ENCODE results near the gene MLIP. TPM values are rescaled to one million over a fixed set of nuclear protein-coding genes. Genes with fewer than 3 reads are reported as not detected.

The MLIP gene
- total RNA-seq, 2 donors from 2014 or later, result under 0.01 to 0.33 TPM

- intact Hi-C loops (cut with DNase I), result no loop called here
- no peak for TF ChIP-seq CTCF (IDR thresholded peaks at IDR 0.05)
- TF ChIP-seq POLR2A (IDR thresholded peaks at IDR 0.05), result no peak
- H3K4me3 ChIP-seq, result no peak overlapping the region
- H3K36me3 ChIP-seq (replicated peaks in 1 of 2; ENCODE audit: insufficient read depth in 1 of 2, low read depth in 2 of 2), result no peaks in the 10 kb centered on the region
- ATAC-seq (peak; percentile 18), DNase-seq (peak in 2 of 4 donors; percentile 9 to 10)
- no peaks in the 10 kb centered on the region for H3K27me3 ChIP-seq
- no peaks in the 10 kb centered on the region for H3K9me3 ChIP-seq
- 27 to 31% methylated on average over 8 of the region's 8 CpGs for WGBS, 2 donors
- no peak overlapping the region for H3K27ac ChIP-seq
- H3K4me1 ChIP-seq, result no peaks in the 10 kb centered on the region
Measured at GRCh38 chr6:54107470-54108090, 3.7 kb upstream of the MLIP start.

GRCh38 chr6:54108271-54108670 is 3.0 kb upstream of the MLIP start:
- Histone ChIP-seq H3K4me1 (no peaks in the 10 kb centered on the region), H3K27ac (no peak overlapping the region), H3K27me3 (no peaks in the 10 kb centered on the region), H3K9me3 (no peaks in the 10 kb centered on the region), H3K36me3 (replicated peaks in 1 of 2; ENCODE audit: insufficient read depth in 1 of 2, low read depth in 2 of 2) (no peaks in the 10 kb centered on the region), H3K4me3 (no peak overlapping the region)
- TF ChIP-seq CTCF (IDR thresholded peaks at IDR 0.05) (no peak), POLR2A (IDR thresholded peaks at IDR 0.05) (no peak)
- no peak for DNase-seq
- intact Hi-C loops (cut with DNase I), result no loop called here
- ATAC-seq, result no peak

- no peak for DNase-seq
- H3K4me1 ChIP-seq, result no peaks in the 10 kb centered on the region
- no peak overlapping the region for H3K4me3 ChIP-seq
- WGBS, 2 donors, result 60 to 61% methylated on average over 3 of the region's 3 CpGs
- H3K27ac ChIP-seq, result no peak overlapping the region
- no peaks in the 10 kb centered on the region for H3K36me3 ChIP-seq (replicated peaks in 1 of 2; ENCODE audit: insufficient read depth in 1 of 2, low read depth in 2 of 2)
- no peaks in the 10 kb centered on the region for H3K9me3 ChIP-seq
- ATAC-seq, result no peak
- intact Hi-C loops (cut with DNase I), result no loop called here
- no peak for TF ChIP-seq CTCF (IDR thresholded peaks at IDR 0.05)
- TF ChIP-seq POLR2A (IDR thresholded peaks at IDR 0.05), result no peak
- no peaks in the 10 kb centered on the region for H3K27me3 ChIP-seq
Measured at GRCh38 chr6:54109586-54109985, 1.7 kb upstream of the MLIP start.

- ATAC-seq (no peak), DNase-seq (no peak)
- Histone ChIP-seq H3K27ac (no peak overlapping the region), H3K27me3 (no peaks in the 10 kb centered on the region), H3K9me3 (no peaks in the 10 kb centered on the region), H3K4me1 (no peaks in the 10 kb centered on the region), H3K36me3 (replicated peaks in 1 of 2; ENCODE audit: insufficient read depth in 1 of 2, low read depth in 2 of 2) (no peaks in the 10 kb centered on the region), H3K4me3 (no peak overlapping the region)
- TF ChIP-seq POLR2A (IDR thresholded peaks at IDR 0.05), result no peak
- WGBS, 2 donors, result 62 to 78% methylated on average over 1 of the region's 1 CpG
- intact Hi-C loops (cut with DNase I), result no loop called here
Measured at GRCh38 chr6:54112151-54112650, 958 bp downstream of the MLIP start.

- intact Hi-C loops (cut with DNase I), result no loop called here
- ATAC-seq (no peak), DNase-seq (no peak)
- Histone ChIP-seq H3K9me3 (no peaks in the 10 kb centered on the region), H3K27me3 (no peaks in the 10 kb centered on the region), H3K4me1 (no peaks in the 10 kb centered on the region), H3K36me3 (replicated peaks in 1 of 2; ENCODE audit: insufficient read depth in 1 of 2, low read depth in 2 of 2) (no peaks in the 10 kb centered on the region), H3K27ac (no peak overlapping the region), H3K4me3 (no peak overlapping the region)
- no peak for TF ChIP-seq CTCF (IDR thresholded peaks at IDR 0.05)
- TF ChIP-seq POLR2A (IDR thresholded peaks at IDR 0.05), result no peak
- 60 to 63% methylated on average over 1 of the region's 1 CpG for WGBS, 2 donors
Measured at GRCh38 chr6:54114991-54115390, 3.7 kb downstream of the MLIP start.

All from body of pancreas (tissue), 4 donors.